GM06990 (cell line): ENCODE data around the gene LYRM7.
"Not testable (repeated sequence)": the region's sequence is repeated elsewhere in the genome, so short reads cannot be mapped to it uniquely, and the experiment has no call there.

ENCODE experiments used
- DNase-seq: peaks from one replicate; pipeline ENCODE4 v3.0.0-alpha.2; 2011; ENCODE audit not compliant: insufficient read length; ENCODE audit errors: extremely low read depth
- H3K27me3 ChIP-seq: replicated peaks from 2 replicates; pipeline ENCODE4 v1.6.0; 2011; ENCODE audit warnings: low read length; ENCODE audit not compliant: control insufficient read depth, insufficient read depth
- H3K36me3 ChIP-seq: 2 replicates; pipeline ENCODE4 v1.5.1; 2011; ENCODE audit warnings: low read length; ENCODE audit not compliant: control insufficient read depth, insufficient read depth
- H3K4me3 ChIP-seq: replicated peaks from 2 replicates; pipeline ENCODE4 v1.5.1; 2011; ENCODE audit warnings: low read depth, mild to moderate bottlenecking, control low read depth, low read length
- CTCF ChIP-seq: IDR thresholded peaks from 2 replicates; pipeline ENCODE4 v1.5.1; 2011; ENCODE audit warnings: low read length, control low read depth, mild to moderate bottlenecking, inconsistent platforms; ENCODE audit not compliant: insufficient read depth, poor library complexity, severe bottlenecking

Gene LYRM7

GRCh38 chr5:131186561-131187256 lies 16.0 kb downstream of the LYRM7 start:
- no peak for DNase-seq
- no peaks in the 10 kb centered on the region; the same call in 1 of the 2 replicates for H3K36me3 ChIP-seq
- no peaks in the 10 kb centered on the region for H3K27me3 ChIP-seq
- no peak for TF ChIP-seq CTCF
- H3K4me3 ChIP-seq, result no peak overlapping the region

GRCh38 chr5:131193106-131193505 lies 22.4 kb downstream of the LYRM7 start:
- H3K36me3 ChIP-seq, result no peaks in the 10 kb centered on the region
- no peak overlapping the region for H3K4me3 ChIP-seq
- H3K27me3 ChIP-seq, result no peaks in the 10 kb centered on the region
- TF ChIP-seq CTCF, result no peak
- no peak for DNase-seq

- not testable (repeated sequence) for H3K4me3 ChIP-seq, H3K36me3 ChIP-seq, DNase-seq, H3K27me3 ChIP-seq
Observed at GRCh38 chr5:131193897-131194296, 23.2 kb downstream of the LYRM7 start.

- no peak for DNase-seq
- no peak for TF ChIP-seq CTCF
- Histone ChIP-seq H3K4me3 (no peak overlapping the region), H3K27me3 (no peaks in the 10 kb centered on the region), H3K36me3 (no peaks in the 10 kb centered on the region)
Observed at GRCh38 chr5:131194725-131195124, 24.0 kb downstream of the LYRM7 start.

- TF ChIP-seq CTCF, result no peak
- no peak for DNase-seq
- Histone ChIP-seq H3K27me3 (no peaks in the 10 kb centered on the region), H3K4me3 (no peak overlapping the region), H3K36me3 (no peaks in the 10 kb centered on the region)
Observed at GRCh38 chr5:131195696-131196095, 25.0 kb downstream of the LYRM7 start.

GRCh38 chr5:131196331-131196730 lies 25.6 kb downstream of the LYRM7 start:
- TF ChIP-seq CTCF, result no peak
- no peak overlapping the region for H3K4me3 ChIP-seq
- H3K36me3 ChIP-seq, result no peaks in the 10 kb centered on the region
- DNase-seq, result no peak
- no peaks in the 10 kb centered on the region for H3K27me3 ChIP-seq
